GM19468 (cell line): Measurements from ENCODE around the gene ASIC3.

Experiments used
- ATAC-seq: cut with Tn5 transposase; IDR thresholded peaks from one replicate; pipeline ENCODE4 v1.9.1; 2021; ENCODE audit warnings: mild to moderate bottlenecking, moderate library complexity, moderate number of reproducible peaks; ENCODE audit not compliant: unreplicated experiment; ENCODE audit errors: extremely low read depth

ASIC3 gene

GRCh38 chr7:151082141-151083070 lies 34.1 kb downstream of the ASIC3 start:
- no peak for ATAC-seq

- peak; percentile 21 for ATAC-seq
Observed at GRCh38 chr7:151083071-151083823, 34.9 kb downstream of the ASIC3 start, which contains the start of gene TMUB1. TSS of gene TMUB1 (minus strand) at chr7:151083493. CDS start at chr7:151082563, 930 bp downstream.

DNA sequence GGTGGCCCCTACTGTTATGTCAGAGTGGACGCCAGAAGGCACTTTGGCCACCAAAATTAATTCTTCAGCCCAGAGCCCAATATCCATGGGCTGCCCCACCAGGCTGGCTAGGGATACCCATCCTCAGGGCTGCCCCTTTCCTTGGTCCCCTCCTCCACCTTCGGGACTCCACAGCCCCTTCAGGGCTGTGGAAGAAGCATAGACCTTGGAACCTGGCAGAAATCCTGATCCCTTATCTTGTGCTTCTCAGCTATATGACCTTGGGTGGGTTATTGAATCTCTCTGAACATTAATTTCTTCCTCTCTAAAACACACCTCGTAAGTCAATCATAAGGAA lies 35.5 kb downstream of the ASIC3 start:
- ATAC-seq: no peak

DNA sequence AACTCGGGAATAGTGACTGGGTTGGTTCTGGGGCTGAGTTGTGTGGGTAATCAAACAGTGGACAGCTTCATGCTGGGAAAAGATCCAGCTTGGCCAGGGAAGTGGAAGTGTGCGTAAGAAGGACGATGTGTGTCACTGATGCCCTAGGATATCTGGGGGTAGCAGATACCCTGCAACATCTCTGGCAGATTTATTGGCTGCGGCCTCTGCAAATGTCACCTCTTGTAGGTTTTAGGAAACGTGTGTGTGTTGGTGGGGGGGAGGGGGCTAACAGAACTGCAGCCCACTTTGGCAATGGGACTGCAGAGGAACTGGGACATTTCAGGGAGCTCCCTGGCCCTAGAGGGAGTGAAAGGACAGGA lies 37.0 kb downstream of the ASIC3 start:
- no peak for ATAC-seq

DNA sequence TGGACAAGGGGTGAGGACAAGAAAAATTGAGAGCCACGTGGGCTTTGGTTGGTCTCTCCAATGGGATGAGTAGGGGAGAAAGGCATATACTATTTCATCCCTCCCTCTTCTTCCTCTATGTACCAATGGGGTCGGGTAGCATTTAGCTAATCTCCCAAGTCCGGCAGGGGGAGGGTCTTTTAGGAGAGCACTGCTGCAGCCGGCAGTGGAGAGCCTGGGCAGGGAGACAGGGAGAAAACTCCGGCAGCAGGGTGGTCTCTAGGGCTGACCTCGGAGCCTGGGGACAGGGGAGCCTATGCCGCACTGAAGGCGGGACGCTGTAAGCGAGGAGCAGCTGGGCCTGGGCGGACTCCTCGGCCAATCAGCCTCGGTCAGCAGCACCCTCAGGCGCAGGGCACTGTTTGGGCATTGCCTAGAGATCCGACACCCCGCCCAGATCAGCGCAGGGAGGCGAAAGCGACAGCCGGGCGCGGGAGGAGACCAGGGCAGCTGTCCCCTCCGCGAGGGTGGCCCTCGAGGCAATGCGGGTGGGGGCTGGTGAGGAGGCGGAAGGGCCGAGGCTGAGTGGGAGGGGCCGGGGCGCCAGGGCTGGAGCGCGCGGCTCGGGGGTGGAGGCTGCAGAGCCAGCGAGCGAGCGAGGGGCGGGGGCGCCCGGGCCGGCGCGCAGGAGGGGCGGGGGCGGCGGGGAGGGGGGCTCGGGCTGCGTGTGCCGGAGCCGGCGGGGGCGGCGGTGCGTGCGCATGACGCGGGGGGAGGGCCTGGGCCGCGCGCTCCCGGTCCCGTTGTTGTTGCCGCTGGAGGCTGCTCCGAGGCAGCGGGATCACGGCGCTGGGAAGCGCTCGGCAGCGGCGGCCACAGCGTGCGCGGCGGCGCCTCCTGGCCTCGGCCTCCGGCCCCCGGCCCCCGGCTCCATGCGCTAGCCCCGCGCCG lies 37.6 kb downstream of the ASIC3 start, which contains the start of gene AGAP3:
Gene AGAP3, plus strand, starts transcription at position 785 of the 930 bp plus-strand sequence. CDS start 267 bp downstream, outside the sequence.
- no peak for ATAC-seq

DNA sequence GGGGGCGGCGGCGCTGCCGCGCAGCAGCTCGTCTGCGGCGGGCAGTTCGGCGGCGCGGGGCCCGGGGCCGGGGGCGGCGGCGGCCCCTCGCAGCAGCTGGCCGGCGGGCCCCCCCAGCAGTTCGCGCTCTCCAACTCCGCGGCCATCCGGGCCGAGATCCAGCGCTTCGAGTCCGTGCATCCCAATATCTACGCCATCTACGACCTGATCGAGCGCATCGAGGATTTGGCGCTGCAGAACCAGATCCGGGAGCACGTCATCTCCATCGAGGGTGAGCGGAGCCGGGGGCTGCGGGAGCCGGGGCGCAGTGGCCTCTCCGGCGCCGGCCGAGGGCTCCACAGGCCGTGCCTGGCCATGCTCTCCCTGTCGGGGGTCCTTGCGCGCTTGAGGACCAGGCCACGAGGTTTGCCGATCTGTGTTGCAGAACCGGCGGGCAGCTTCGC lies 38.5 kb downstream of the ASIC3 start:
- ATAC-seq: no peak

- no peak for ATAC-seq
Observed at GRCh38 chr7:151087245-151088018, 39.1 kb downstream of the ASIC3 start.

DNA sequence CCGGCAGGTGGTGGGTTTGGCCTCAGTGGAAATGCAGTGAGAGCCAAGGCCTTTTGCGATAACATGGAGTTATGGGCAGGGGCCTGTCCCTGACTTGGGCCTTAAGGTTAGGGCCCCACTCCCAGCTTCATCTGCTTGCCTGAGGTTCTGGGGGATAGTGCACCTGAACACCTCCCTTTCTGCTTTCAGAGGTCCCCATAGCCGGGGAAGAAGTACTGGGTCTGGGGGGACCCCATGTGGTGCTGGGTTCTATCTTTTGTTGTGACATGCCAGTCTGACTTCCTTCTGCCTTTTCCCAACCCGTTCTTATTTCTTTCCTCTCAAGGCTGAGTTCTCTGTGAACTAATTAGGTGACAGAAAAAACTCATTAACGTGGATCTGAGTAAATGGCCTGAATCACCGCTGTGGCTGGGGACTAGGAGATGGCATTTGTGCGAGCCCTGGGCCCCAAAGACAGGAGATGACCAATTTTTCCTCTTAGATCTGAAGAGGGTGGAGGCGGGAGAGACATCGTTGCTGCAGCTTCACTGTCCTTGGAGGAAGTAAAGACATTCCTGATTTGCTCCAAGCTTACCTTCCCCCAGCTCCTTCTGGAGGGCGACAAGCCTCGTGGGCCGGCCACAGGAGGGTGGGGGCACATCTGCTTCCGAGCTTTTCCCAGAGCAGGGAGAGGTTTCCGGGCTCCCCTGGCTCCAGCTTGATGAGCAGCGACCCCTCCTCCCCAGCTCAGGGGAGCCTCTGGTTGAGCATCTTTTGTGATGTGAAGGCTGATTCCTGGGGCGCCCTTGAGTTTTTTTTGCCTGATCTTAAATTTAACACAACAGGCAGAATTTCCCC lies 39.9 kb downstream of the ASIC3 start:
- no peak for ATAC-seq

GRCh38 chr7:151088856-151089699 lies 40.7 kb downstream of the ASIC3 start:
- ATAC-seq: no peak

- ATAC-seq: no peak
Observed at GRCh38 chr7:151089893-151090730, 41.8 kb downstream of the ASIC3 start.

DNA sequence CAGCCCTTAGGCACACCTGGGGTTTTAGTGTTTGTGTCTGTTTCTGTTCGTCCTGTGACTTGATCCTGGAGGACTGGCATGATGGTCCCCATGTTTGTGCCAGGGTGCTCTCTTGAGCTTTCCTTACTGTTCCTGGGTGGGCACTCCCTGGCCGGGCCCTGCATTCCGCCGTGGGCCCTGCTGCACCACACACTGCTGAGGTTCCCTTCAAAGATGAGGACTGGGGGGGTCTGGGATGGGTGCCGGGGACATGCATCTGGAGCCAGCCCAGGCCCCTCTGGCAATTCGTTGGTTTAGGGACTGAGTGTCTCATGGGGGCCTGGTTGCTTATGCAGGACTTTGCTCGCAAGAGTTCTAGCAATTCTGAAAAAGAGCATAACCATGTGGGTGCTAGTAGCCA lies 42.7 kb downstream of the ASIC3 start:
- no peak for ATAC-seq

DNA sequence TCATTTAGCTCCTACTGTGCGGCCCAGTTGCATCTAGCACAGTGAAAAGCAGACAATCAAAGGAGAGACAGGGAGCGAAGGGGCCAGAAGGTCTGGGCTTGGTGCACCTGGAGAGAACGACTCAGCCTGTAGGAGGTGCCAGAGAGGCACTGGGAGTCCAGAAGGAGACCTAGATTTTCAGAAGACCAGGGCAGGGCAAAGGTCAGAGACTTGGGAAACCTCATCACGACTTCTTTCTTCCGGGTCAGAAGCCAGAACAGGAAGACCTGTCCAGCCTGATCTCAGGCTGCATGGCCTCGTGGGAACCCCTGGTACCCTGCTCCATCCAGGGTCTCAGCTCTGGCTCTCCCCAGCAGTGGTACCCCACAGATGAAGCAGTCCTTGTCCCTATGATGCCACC lies 43.1 kb downstream of the ASIC3 start:
- ATAC-seq: no peak

GRCh38 chr7:151091988-151092387 lies 43.7 kb downstream of the ASIC3 start:
- no peak for ATAC-seq

DNA sequence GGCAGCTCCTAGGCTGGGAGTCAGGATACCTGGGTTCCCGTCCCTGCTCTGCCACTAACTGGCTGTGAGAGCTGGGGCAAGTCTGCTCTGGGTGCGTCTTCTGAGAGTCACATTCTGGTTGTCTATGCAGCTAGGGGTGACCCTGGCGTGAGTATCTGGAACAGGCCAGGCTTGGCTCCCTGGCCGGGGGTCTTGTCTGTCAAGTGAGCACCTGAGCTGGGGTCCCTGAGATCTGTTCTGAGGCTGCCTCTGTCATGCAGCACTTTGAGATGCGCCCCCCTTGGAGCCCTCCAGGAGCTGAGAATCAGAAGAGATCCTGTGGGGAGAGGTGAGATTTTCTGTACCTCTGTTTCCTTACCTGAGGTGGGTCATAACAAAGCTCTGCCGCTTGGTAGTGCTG lies 45.4 kb downstream of the ASIC3 start:
- no peak for ATAC-seq

DNA sequence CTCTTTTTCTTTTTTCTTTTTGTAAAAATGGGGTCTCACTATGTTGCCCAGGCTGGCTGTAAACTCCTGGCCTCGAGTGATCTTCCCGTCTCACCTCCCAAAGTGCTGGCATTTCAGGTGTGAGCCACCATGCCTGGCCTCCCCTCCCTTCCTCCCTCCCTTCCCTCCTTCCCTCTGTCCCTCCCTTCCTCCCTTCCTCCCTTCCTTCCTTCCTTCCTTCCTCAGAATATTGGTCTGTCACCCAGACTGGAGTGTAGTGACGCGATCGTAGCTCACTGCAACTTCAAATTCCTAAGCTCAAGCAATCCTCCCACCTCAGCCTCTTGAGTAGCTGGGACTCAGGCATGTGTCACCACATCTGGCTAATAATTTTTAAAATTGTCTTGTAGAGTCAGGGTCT lies 46.3 kb downstream of the ASIC3 start:
- no peak for ATAC-seq

DNA sequence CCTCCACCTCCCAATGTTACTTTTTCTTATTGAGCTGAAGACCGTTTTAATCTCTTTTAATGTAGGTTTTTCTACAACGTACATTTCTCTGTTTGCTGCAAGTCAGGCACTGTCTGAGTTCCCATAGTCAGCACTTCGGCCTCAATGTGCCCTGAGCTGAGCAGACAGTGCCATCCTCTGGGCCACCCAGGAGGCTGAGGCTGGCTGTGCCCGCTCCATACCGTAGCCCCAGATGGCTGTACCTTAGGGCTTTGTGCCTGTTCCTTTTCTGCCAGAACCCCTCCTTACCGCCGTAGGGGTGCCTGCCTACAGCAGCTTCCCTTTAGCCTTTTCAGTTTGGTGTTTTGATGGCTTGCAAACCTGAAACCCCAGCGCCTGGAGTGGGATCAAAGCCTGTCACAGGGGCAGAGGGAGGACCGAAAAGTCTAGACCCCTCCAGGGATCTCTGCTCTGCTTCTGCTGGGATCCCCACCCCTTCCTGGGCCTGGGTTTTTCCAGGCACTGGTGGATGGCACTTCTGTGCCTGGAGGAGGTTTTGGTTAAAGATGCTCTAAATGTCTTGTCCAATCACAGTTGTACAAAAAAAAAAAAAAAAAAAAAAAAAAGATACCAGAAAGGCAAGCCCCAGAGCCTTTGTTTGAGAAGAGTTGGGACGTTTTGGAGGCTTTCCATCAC lies 46.9 kb downstream of the ASIC3 start:
- no peak for ATAC-seq
